Effector CD8-positive, alpha-beta T cell (primary cell): Measurements from ENCODE around the gene NCK1.

Experiments used
- DNase-seq: peaks from one replicate; lab custom pipeline; 2025; lab: John Stamatoyannopoulos, UW

The NCK1 gene

GRCh38 chr3:136988651-136989050 is 126.6 kb downstream of the NCK1 start:
- no peak for DNase-seq

- no peak for DNase-seq
Observed at GRCh38 chr3:136989781-136990524, 127.9 kb downstream of the NCK1 start.

GRCh38 chr3:136990826-136991225 is 128.8 kb downstream of the NCK1 start:
- DNase-seq, result no peak

GRCh38 chr3:136992115-136992514 is 130.1 kb downstream of the NCK1 start:
- DNase-seq, result no peak

- DNase-seq, result no peak
Observed at GRCh38 chr3:136994772-136995516, 132.9 kb downstream of the NCK1 start.

- no peak for DNase-seq
Observed at GRCh38 chr3:136995652-136996051, 133.6 kb downstream of the NCK1 start.
